H1 (cell line): Measurements from ENCODE around the gene SELENOS. TPM values are rescaled to one million over a fixed set of nuclear protein-coding genes. Genes with fewer than 3 reads are reported as not detected.

Source experiments
- CTCF ChIA-PET: fragments of 300-600 bp; sonication (Branson Sonifier 250); formaldehyde crosslinking; loops from one replicate; lab custom pipeline; 2021; ENCODE audit not compliant: partially characterized antibody; lab: Charles Lee
- POLR2A ChIA-PET: fragments of 300-600 bp; sonication (Branson Sonifier 250); formaldehyde crosslinking; loops from one replicate; lab custom pipeline; 2021; ENCODE audit warnings: inconsistent platforms; ENCODE audit not compliant: partially characterized antibody; lab: Charles Lee
- DNase-seq, 2 experiments: peaks; one replicate each; pipeline versions ENCODE4 v3.0.0 to v3.0.0-alpha.2; 2010 to 2022; ENCODE audit warnings: low spot score in 2 of 2, low read depth in 1 of 2, mixed read lengths in 1 of 2
- FAIRE-seq: peaks from 2 replicates; lab custom pipeline; 2011; peaks lifted over from hg19 to GRCh38; lab: Jason Lieb, UNC
- H2AFZ ChIP-seq: 2 replicates; pipeline ENCODE4 v1.8.1; 2012; ENCODE audit warnings: low read length, inconsistent platforms
- H2AK5ac ChIP-seq: 2 replicates; pipeline ENCODE4 v1.6.1; 2013; ENCODE audit warnings: low read depth, low read length
- H2BK120ac ChIP-seq: replicated peaks from 2 replicates; pipeline ENCODE3; 2013; ENCODE audit warnings: low read depth, low read length, inconsistent platforms
- H2BK12ac ChIP-seq: 2 replicates; pipeline ENCODE4 v1.6.1; 2013; ENCODE audit warnings: low read depth, low read length
- H2BK15ac ChIP-seq: 2 replicates; pipeline ENCODE4 v1.6.1; 2013; ENCODE audit warnings: low read length
- H2BK20ac ChIP-seq: 2 replicates; pipeline ENCODE4 v1.6.1; 2013; ENCODE audit warnings: low read length
- H2BK5ac ChIP-seq: 2 replicates; pipeline ENCODE4 v1.6.1; 2013; ENCODE audit warnings: low read depth, low read length
- H3K14ac ChIP-seq: 2 replicates; pipeline ENCODE4 v1.6.1; 2013; ENCODE audit warnings: inconsistent platforms; ENCODE audit not compliant: insufficient read length
- H3K18ac ChIP-seq: 2 replicates; pipeline ENCODE4 v1.6.1; 2013; ENCODE audit warnings: low read length; ENCODE audit errors: extremely low read depth
- H3K23ac ChIP-seq: 2 replicates; pipeline ENCODE4 v1.6.1; 2013; ENCODE audit warnings: inconsistent platforms; ENCODE audit not compliant: insufficient read length
- H3K23me2 ChIP-seq: 2 replicates; pipeline ENCODE4 v1.6.1; 2013; ENCODE audit warnings: low read depth, low read length
- H3K27ac ChIP-seq: 2 replicates; pipeline ENCODE4 v1.6.1; 2011; ENCODE audit warnings: low read depth, low read length, inconsistent platforms
- H3K27me3 ChIP-seq, 4 experiments: replicated peaks in 1 of 4; 1 replicate in 1 of 4; 2 replicates in 3 of 4; pipeline versions ENCODE4 v1.6.1 to v1.8.1; 2011 to 2013; ENCODE audit warnings: low read length in 3 of 4, mild to moderate bottlenecking in 3 of 4, inconsistent platforms in 2 of 4, mixed read lengths in 2 of 4, moderate library complexity in 1 of 4; ENCODE audit not compliant: control insufficient read depth in 3 of 4, insufficient read depth in 3 of 4; ENCODE audit errors: extremely low read depth in 1 of 4
- H3K36me3 ChIP-seq, 4 experiments: 2 replicates each; pipeline versions ENCODE4 v1.6.1 to v1.8.1; 2011 to 2013; ENCODE audit warnings: mild to moderate bottlenecking in 4 of 4, low read length in 3 of 4, moderate library complexity in 2 of 4, control low read depth in 1 of 4, inconsistent platforms in 1 of 4; ENCODE audit not compliant: insufficient read depth in 4 of 4, control insufficient read depth in 2 of 4
- H3K4ac ChIP-seq: replicated peaks from 2 replicates; pipeline ENCODE3; 2013; ENCODE audit warnings: low read length, low read depth, mixed read lengths, inconsistent platforms; ENCODE audit not compliant: insufficient read length
- H3K4me1 ChIP-seq, 4 experiments: replicated peaks in 1 of 4; 1 replicate in 1 of 4; 2 replicates in 3 of 4; pipeline versions ENCODE4 v1.6.1 to v1.8.1; 2011 to 2013; ENCODE audit warnings: low read length in 3 of 4, inconsistent platforms in 2 of 4, mixed read lengths in 1 of 4; ENCODE audit not compliant: insufficient read depth in 4 of 4, control insufficient read depth in 3 of 4
- H3K4me2 ChIP-seq, 2 experiments: 2 replicates each; pipeline versions ENCODE4 v1.6.1 to v1.8.1; 2011 to 2013; ENCODE audit warnings: low read depth in 2 of 2, low read length in 2 of 2, control low read depth in 1 of 2, inconsistent platforms in 1 of 2, mild to moderate bottlenecking in 1 of 2; ENCODE audit not compliant: insufficient read depth in 1 of 2
- H3K4me3 ChIP-seq, 4 experiments: fragments of 200-600, 300-600 bp in 1 of 4; sonication (generic), shearing (Covaris generic), sonication (Bioruptor Twin) in 1 of 4; 2 replicates each; pipeline versions ENCODE4 v1.5.1 to v1.8.1; 2011 to 2016; ENCODE audit warnings: low read length in 4 of 4, low read depth in 3 of 4, control low read depth in 2 of 4, inconsistent platforms in 2 of 4, mild to moderate bottlenecking in 2 of 4, mixed read lengths in 1 of 4, moderate library complexity in 1 of 4; ENCODE audit not compliant: insufficient read depth in 2 of 4; ENCODE audit errors: extremely low read depth in 1 of 4
- H3K56ac ChIP-seq: replicated peaks from 2 replicates; pipeline ENCODE3; 2013; ENCODE audit warnings: low read depth, mild to moderate bottlenecking, mixed read lengths, low read length, inconsistent platforms; ENCODE audit not compliant: insufficient read length
- H3K79me1 ChIP-seq: 2 replicates; pipeline ENCODE4 v1.6.1; 2013; ENCODE audit warnings: low read depth, low read length, control low read depth
- H3K79me2 ChIP-seq, 2 experiments: 2 replicates each; pipeline versions ENCODE4 v1.6.1 to v1.8.1; 2012 to 2013; ENCODE audit warnings: low read length in 2 of 2, mild to moderate bottlenecking in 2 of 2, inconsistent platforms in 1 of 2; ENCODE audit not compliant: insufficient read depth in 2 of 2, control insufficient read depth in 1 of 2
- H3K9ac ChIP-seq, 4 experiments: replicated peaks in 1 of 4; 1 replicate in 1 of 4; 2 replicates in 3 of 4; pipeline versions ENCODE4 v1.6.1 to v1.8.1; 2011 to 2013; ENCODE audit warnings: low read depth in 3 of 4, low read length in 3 of 4, control low read depth in 2 of 4, mild to moderate bottlenecking in 2 of 4, moderate library complexity in 2 of 4, inconsistent platforms in 1 of 4; ENCODE audit errors: extremely low read depth in 1 of 4
- H3K9me3 ChIP-seq, 2 experiments: 2 replicates each; pipeline versions ENCODE4 v1.6.1 to v1.8.1; 2012 to 2013; ENCODE audit warnings: mild to moderate bottlenecking in 2 of 2, moderate library complexity in 2 of 2, control low read depth in 1 of 2, inconsistent platforms in 1 of 2, low read depth in 1 of 2, low read length in 1 of 2, mixed read lengths in 1 of 2; ENCODE audit not compliant: insufficient read depth in 2 of 2
- H4K20me1 ChIP-seq, 2 experiments: replicated peaks in 1 of 2; 2 replicates each; pipeline versions ENCODE3 to v1.8.1; 2011 to 2013; ENCODE audit warnings: inconsistent platforms in 2 of 2, low read length in 2 of 2, mild to moderate bottlenecking in 1 of 2; ENCODE audit not compliant: insufficient read depth in 2 of 2, control insufficient read depth in 1 of 2
- H4K5ac ChIP-seq: 2 replicates; pipeline ENCODE4 v1.6.1; 2013; ENCODE audit warnings: low read length, low read depth, mixed read lengths, inconsistent platforms; ENCODE audit not compliant: insufficient read length
- H4K8ac ChIP-seq: 2 replicates; pipeline ENCODE4 v1.8.0; 2013; ENCODE audit warnings: mild to moderate bottlenecking, moderate library complexity, low read length, inconsistent platforms; ENCODE audit not compliant: insufficient read depth; ENCODE audit errors: extremely low read depth
- H4K91ac ChIP-seq: replicated peaks from 2 replicates; pipeline ENCODE3; 2013; ENCODE audit warnings: low read length, mixed read lengths, inconsistent platforms; ENCODE audit not compliant: insufficient read length
- CEBPB ChIP-seq: IDR thresholded peaks from 2 replicates; pipeline ENCODE4 v1.6.1; 2012; ENCODE audit warnings: low read depth, low read length
- HDAC6 ChIP-seq: IDR thresholded peaks from one replicate; pipeline ENCODE4 v1.7.1; 2012; ENCODE audit warnings: low read depth, mild to moderate bottlenecking, inconsistent platforms, low read length, moderate library complexity
- WGBS, 2 experiments: shearing (Covaris generic) in 1 of 2; methylation state at CpG; one replicate each; pipeline versions ENCODE4 v1.1.6 to v1.1.7; 2013 to 2015; ENCODE audit warnings: low lambda C conversion rate in 2 of 2, mixed read lengths in 2 of 2, inconsistent platforms in 1 of 2, low coverage in 1 of 2, missing lambda C conversion rate in 1 of 2; ENCODE audit not compliant: insufficient replicate concordance in 2 of 2, insufficient coverage in 1 of 2, insufficient read length in 1 of 2; ENCODE audit errors: extremely low coverage in 1 of 2, missing lambda C conversion rate in 1 of 2; 5-methylcytosine and 5-hydroxymethylcytosine counted together
- polyA plus RNA-seq, 7 experiments: library from polyadenylated mRNA; depleted of rRNA in 3 of 7; stranded (reverse) in 5 of 7; unstranded in 2 of 7; fragments of >200 nt in 5 of 7; fragments of 200-250 nt in 2 of 7; gene quantifications; 1 replicate in 5 of 7; 2 replicates in 1 of 7; 4 replicates in 1 of 7; pipeline versions ENCODE4 v1.2.1 to v1.2.3, GENCODE V29; 2011 to 2013; ENCODE audit warnings: missing spikeins in 2 of 7, mixed read lengths in 2 of 7
- total RNA-seq: library from RNA; stranded (reverse); fragmentation: NEBNext Ultra II Directional; extraction: Animal tissue kit (Norgen Biotek cat#: 25700); gene quantifications from 2 replicates; pipeline ENCODE4 v1.2.1, GENCODE V29; 2021

The SELENOS gene
- total and polyA plus RNA-seq, 2 of the 8 experiments (the other 6 are each of a cell fraction or from before 2014, with no cell fraction given): 45.1 to 46.0 TPM

GRCh38 chr15:101233651-101234280 lies 43.5 kb downstream of the SELENOS start:
- 96% methylated on average over 5 of the region's 5 CpGs; no CpG with 5 or more reads in 1 of the 2 experiments for WGBS, 2 experiments
- no peaks in the 10 kb centered on the region for H3K9me3 ChIP-seq
- H3K79me1 ChIP-seq: peaks cover 22% of the 10 kb centered on the region
- H4K20me1 ChIP-seq: peaks cover 9 to 16% of the 10 kb centered on the region in 2 experiments
- FAIRE-seq: no peak
- no peak for DNase-seq
- H2BK15ac ChIP-seq: no peak overlapping the region
- no peak overlapping the region for H2AFZ ChIP-seq
- no peaks in the 10 kb centered on the region for H3K27me3 ChIP-seq
- H3K4me2 ChIP-seq: no peak overlapping the region
- no peak for TF ChIP-seq HDAC6
- TF ChIP-seq CEBPB: peak; percentile 37; the same call in 1 of the 2 replicates
- H3K9ac ChIP-seq: no peak overlapping the region
- no peak overlapping the region for H3K23ac ChIP-seq
- H3K14ac ChIP-seq: no peak overlapping the region
- POLR2A ChIA-PET: no interaction called here
- H4K91ac ChIP-seq: no peak overlapping the region
- H2BK20ac ChIP-seq: no peak overlapping the region
- H3K23me2 ChIP-seq: no peaks in the 10 kb centered on the region
- CTCF ChIA-PET: interaction anchor here (0.6 to 2.1 kb wide), 3 partner anchors 12 to 191 kb away, joined by 3 to 10 read pairs (median 5); no protein-coding TSS in a partner anchor
- H3K36me3 ChIP-seq: peaks cover 0 to 18% (median 8%) of the 10 kb centered on the region in 4 experiments; a peak in 4 of 8 replicates
- H3K4me3 ChIP-seq: no peak overlapping the region
- H2BK12ac ChIP-seq: no peak overlapping the region
- no peak overlapping the region for H2BK120ac ChIP-seq
- H2AK5ac ChIP-seq: no peak overlapping the region
- H4K8ac ChIP-seq: no peak overlapping the region
- H3K27ac ChIP-seq: no peak overlapping the region
- no peak overlapping the region for H3K4ac ChIP-seq
- H4K5ac ChIP-seq: no peak overlapping the region
- H3K56ac ChIP-seq: no peak overlapping the region
- peaks cover 0 to 4% (median under 1%) of the 10 kb centered on the region in 4 experiments; a peak in 2 of 7 replicates for H3K4me1 ChIP-seq
- H2BK5ac ChIP-seq: no peak overlapping the region
- H3K79me2 ChIP-seq: peaks cover 14 to 93% of the 10 kb centered on the region in 2 experiments
- H3K18ac ChIP-seq: no peak overlapping the region
